HG02678 (cell line): ENCODE data around the gene KRT80.

Experiments
- ATAC-seq: cut with Tn5 transposase; IDR thresholded peaks from one replicate; pipeline ENCODE4 v1.9.1; 2021; ENCODE audit warnings: mild to moderate bottlenecking, moderate library complexity; ENCODE audit not compliant: unreplicated experiment

The KRT80 gene

GRCh38 chr12:52141875-52142274 is 49.9 kb downstream of the KRT80 start:
- no peak for ATAC-seq

- ATAC-seq = no peak
Observed at GRCh38 chr12:52141306-52141705, 50.5 kb downstream of the KRT80 start.

- ATAC-seq = no peak
Observed at GRCh38 chr12:52139579-52140062, 52.2 kb downstream of the KRT80 start.

- no peak for ATAC-seq
Observed at GRCh38 chr12:52139147-52139546, 52.7 kb downstream of the KRT80 start.

GRCh38 chr12:52137746-52138145 is 54.1 kb downstream of the KRT80 start:
- ATAC-seq = no peak

GRCh38 chr12:52132754-52133161 is 59.1 kb downstream of the KRT80 start:
- ATAC-seq = no peak

- ATAC-seq = no peak
Observed at GRCh38 chr12:52130711-52131110, 61.1 kb downstream of the KRT80 start.

GRCh38 chr12:52127683-52128450 is 63.9 kb downstream of the KRT80 start:
- ATAC-seq = no peak

GRCh38 chr12:52126605-52127578 is 64.9 kb downstream of the KRT80 start:
- ATAC-seq = no peak

- no peak for ATAC-seq
Observed at GRCh38 chr12:52126050-52126604, 65.7 kb downstream of the KRT80 start.

GRCh38 chr12:52125476-52125900 is 66.3 kb downstream of the KRT80 start:
- ATAC-seq = no peak

- ATAC-seq = no peak
Observed at GRCh38 chr12:52123487-52124186, 68.2 kb downstream of the KRT80 start.

- ATAC-seq = no peak
Observed at GRCh38 chr12:52122904-52123303, 68.9 kb downstream of the KRT80 start.

- no peak for ATAC-seq
Observed at GRCh38 chr12:52122540-52122871, 69.3 kb downstream of the KRT80 start.

- no peak for ATAC-seq
Observed at GRCh38 chr12:52121824-52122539, 69.8 kb downstream of the KRT80 start.

- no peak for ATAC-seq
Observed at GRCh38 chr12:52120951-52121823, 70.6 kb downstream of the KRT80 start.

GRCh38 chr12:52119398-52120254 is 72.2 kb downstream of the KRT80 start:
- ATAC-seq = no peak
